GM04504 (cell line): ENCODE results near the gene UBE2L3.
"Not testable (repeated sequence)": the region's sequence is repeated elsewhere in the genome, so short reads cannot be mapped to it uniquely, and the experiment has no call there.

Experiments
- DNase-seq: peaks from one replicate; pipeline ENCODE4 v3.0.0-alpha.2; 2012; ENCODE audit warnings: low read depth

The UBE2L3 gene

DNA sequence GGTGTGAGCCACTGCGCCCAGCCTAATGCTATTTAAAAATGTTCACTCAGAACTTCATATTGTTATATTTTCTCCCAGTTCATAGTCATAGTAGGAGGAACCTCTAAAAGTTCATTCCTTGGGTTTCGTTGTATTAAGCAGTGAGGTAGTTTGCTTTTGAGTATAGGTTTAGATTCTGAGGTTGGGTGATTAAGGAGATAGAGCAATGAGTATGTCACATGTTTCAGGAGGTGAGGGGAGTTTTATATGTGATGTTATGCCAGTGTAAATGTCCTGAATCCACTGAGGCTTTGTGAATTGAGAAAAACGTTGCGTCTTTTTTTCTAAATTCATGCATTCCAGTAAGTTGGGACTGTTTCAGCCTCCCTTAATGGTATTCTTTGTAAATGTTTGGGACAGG lies 4.2 kb downstream of the UBE2L3 start:
- no peak for DNase-seq

GRCh38 chr22:21573293-21573734 lies 5.8 kb downstream of the UBE2L3 start:
- DNase-seq, result no peak

GRCh38 chr22:21573750-21574494 lies 6.4 kb downstream of the UBE2L3 start:
- no peak for DNase-seq

DNA sequence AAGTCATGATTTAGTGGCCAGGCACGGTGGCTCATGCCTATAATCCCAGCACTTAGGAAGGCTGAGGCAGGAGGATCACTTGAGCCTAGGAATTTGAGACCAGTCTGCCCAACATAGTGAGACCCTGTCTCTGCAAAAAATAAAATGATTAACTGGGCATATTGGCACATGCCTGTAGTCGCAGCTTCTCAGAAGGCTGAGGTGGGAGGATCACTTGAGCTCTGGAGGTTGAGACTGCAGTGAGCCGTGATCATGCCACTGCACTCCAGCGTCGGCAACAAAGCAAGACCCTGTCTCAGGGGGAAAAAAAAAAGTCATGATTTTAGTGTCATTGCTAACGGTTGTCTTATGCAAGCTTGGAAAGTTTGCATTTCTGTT lies 11.9 kb downstream of the UBE2L3 start:
- no peak for DNase-seq

DNA sequence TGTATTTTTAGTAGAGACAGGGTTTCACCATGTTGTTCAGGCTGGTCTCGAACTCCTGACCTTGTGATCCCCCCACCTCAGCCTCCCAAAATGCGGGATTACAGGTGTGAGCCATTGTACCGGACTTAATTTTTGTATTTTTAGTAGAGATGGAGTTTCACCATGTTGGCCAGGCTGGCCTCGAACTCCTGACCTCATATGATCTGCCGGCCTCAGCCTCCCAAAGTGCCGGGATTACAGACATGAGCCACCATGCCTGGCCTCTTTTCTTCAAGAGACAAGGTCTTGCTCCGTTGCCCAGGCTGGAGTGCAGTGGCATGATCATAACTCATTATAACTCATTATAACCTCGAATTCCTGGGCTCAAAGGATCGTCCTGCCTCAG lies 13.1 kb downstream of the UBE2L3 start:
- DNase-seq, result not testable (repeated sequence)

GRCh38 chr22:21581009-21581713 lies 13.6 kb downstream of the UBE2L3 start:
- DNase-seq, result not testable (repeated sequence)

- no peak for DNase-seq
Measured at GRCh38 chr22:21582801-21583740, 15.6 kb downstream of the UBE2L3 start.

DNA sequence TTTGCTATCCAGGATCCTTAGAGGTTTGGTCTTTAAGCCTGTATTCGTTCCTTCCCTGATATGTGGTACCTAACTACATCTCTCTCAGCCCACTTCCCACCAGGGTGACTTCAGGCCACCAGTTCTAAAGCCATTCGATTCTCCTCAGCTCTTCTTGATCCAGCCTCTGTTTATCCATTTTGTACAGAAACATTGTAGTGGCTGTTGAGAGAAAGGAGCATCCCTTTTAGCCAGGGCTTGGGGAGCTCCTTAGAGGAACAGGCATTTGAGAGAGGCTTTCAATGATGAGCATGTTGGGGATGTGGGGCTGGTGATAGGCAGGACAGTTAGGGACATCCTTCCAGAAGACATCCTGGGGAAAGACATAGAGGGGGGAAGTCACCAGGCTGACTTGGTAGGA lies 17.9 kb downstream of the UBE2L3 start:
- DNase-seq, result no peak

GRCh38 chr22:21587803-21588611 lies 20.5 kb downstream of the UBE2L3 start:
- no peak for DNase-seq

- no peak for DNase-seq
Measured at GRCh38 chr22:21589396-21589795, 21.9 kb downstream of the UBE2L3 start.

- no peak for DNase-seq
Measured at GRCh38 chr22:21590809-21591641, 23.5 kb downstream of the UBE2L3 start.

DNA sequence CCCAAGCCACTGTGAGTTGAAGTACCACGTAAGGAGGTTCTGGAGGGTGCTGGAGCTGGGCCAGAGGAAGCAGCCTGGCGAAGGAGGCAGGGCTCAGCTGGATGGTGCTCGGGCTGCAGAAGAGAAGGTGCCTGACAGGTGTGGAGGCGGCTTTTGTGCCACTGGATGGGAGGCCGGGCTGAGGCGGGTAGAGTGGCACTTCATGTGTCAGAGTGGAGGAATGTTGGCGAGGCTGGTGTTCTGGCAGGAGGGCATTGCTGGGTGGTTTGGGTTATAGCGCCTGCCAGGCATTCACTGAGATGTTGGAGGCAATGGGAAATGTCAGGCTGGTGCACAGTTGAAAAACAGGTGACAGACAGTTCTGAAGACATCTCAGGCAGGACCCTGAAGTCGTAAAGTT lies 24.2 kb downstream of the UBE2L3 start:
- DNase-seq, result no peak

DNA sequence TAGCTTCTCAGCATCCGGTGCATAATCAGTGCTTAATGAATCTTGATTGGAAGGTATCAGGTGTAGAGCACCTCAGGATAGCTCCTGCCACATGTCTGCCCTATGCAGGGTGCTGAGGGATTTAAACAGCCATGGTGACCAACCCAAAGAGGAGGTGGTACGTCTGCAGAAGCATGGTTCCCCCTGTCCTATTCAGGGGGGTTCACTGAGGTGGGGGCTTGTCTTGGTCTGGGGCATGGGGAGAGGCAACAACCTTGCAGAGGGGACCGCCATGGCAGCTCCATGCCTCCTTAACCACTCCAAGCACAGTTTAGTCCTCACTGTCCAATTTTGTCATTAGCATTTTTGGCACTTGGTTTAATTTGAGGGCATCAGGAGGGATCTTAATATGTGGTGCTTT lies 24.9 kb downstream of the UBE2L3 start:
- no peak for DNase-seq

GRCh38 chr22:21593406-21594232 lies 26.1 kb downstream of the UBE2L3 start:
- DNase-seq, result no peak

DNA sequence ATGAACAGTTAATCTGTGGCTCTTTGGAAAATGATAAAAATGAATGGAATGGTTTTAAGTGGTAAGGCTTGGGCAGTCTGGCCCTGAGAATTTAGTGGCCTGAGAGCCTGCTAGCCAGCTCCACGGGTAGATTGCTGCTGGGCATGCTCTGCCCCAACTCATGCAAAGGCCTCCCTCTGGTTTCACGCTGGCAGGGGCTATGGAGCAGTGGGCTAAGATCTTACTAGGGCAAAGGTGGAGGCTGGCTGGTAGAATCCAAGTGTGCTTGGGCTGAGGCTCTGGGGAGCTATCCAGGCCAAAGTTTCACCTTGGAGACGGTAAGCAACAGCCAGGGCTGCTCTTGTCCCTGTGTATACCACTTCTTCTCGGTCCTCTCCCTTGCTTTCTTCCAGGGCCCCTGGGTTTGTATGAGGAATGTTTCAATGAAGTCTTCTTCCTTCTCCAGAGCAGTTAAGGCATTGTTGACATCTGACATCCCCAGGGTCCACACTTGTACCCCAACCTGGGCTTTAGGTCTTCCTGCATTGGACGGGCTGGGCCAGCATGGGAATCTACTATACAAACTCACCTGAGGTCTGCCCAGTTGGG lies 27.4 kb downstream of the UBE2L3 start:
- DNase-seq, result no peak

- not testable (repeated sequence) for DNase-seq
Measured at GRCh38 chr22:21596356-21597135, 29.0 kb downstream of the UBE2L3 start.

GRCh38 chr22:21598302-21598701 lies 30.8 kb downstream of the UBE2L3 start:
- no peak for DNase-seq

DNA sequence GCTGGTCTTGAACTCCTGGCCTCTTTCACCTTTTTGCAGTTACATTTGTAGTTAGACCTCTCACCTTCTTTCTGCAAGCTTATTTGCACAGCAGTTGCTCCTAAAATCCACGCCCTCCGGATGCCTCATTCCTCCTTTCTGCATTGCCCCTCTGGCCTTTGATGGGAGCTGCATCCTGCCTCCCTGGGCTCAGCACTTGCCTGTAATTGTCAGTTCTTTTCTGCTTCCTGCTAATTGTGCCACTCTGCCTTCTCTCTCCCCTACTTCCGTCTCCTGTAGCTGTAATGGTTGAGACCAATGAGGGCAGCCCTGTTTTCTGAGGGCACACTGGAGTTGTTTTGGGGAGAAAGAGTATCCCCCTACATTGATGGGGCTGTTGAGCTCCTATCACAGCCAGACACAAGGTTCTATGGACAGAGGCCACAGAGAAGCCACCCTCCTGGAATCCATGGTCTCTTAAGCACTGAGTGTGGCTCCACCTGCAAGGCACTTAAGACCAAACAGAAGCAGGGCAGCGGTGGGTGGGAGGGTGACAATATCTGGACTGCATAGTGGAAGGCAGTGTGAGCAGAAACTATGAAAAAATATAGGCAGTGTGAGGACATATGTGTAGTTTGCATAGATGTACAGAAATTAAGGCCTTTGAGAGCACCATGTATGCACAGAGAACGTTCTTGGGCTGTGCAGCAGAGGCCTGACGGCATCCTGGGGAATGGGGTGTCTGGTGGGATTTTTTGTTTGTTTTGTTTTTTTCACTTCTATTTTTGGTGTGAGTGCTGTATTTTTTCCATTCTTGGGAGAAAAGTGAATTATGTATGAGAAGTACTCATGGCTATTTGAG lies 31.8 kb downstream of the UBE2L3 start:
- no peak for DNase-seq
